HepG2 (cell line): ENCODE measurements around the gene RBM26. TPM values are rescaled to one million over a fixed set of nuclear protein-coding genes. Genes with fewer than 3 reads are reported as not detected.

Source experiments
- ARNT ChIP-seq: fragments of 450-650 bp; IDR thresholded peaks from 2 replicates; pipeline ENCODE4 v1.6.1; 2017
- CBX1 ChIP-seq: IDR thresholded peaks from one replicate; pipeline ENCODE4 v1.6.1; 2016; ENCODE audit warnings: antibody characterized with exemption, low read depth
- CENPBD1 ChIP-seq: sonication (generic); formaldehyde crosslinking; IDR thresholded peaks from 2 replicates; pipeline ENCODE4 v1.8.0; 2022; ENCODE audit warnings: missing genetic modification reagents, low read depth, mild to moderate bottlenecking, borderline replicate concordance
- ELF4 ChIP-seq: sonication (generic); formaldehyde crosslinking; IDR thresholded peaks from 2 replicates; pipeline ENCODE4 v1.5.0; 2020; ENCODE audit warnings: missing genetic modification reagents, mild to moderate bottlenecking, moderate library complexity, borderline replicate concordance
- FOXO4 ChIP-seq: sonication (generic); formaldehyde crosslinking; conservative IDR thresholded peaks from 2 replicates; pipeline ENCODE4 v1.8.1; 2023; ENCODE audit warnings: missing genetic modification reagents
- HNF4G ChIP-seq, 2 experiments: sonication (generic) in 1 of 2; formaldehyde crosslinking in 1 of 2; IDR thresholded peaks; 2 replicates each; pipeline versions ENCODE4 v1.4.0 to v1.6.1; 2011 to 2020; ENCODE audit warnings: borderline replicate concordance in 2 of 2, low read depth in 2 of 2, mild to moderate bottlenecking in 2 of 2, low read length in 1 of 2, missing genetic modification reagents in 1 of 2, moderate library complexity in 1 of 2
- NPAS2 ChIP-seq: sonication (generic); formaldehyde crosslinking; IDR thresholded peaks from 2 replicates; pipeline ENCODE4 v1.8.0; 2022; ENCODE audit warnings: mild to moderate bottlenecking, missing genetic modification reagents, borderline replicate concordance
- SIN3B ChIP-seq: fragments of 150-350 bp; IDR thresholded peaks from 2 replicates; pipeline ENCODE4 v1.6.1; 2014; ENCODE audit warnings: low read length
- U2AF1 ChIP-seq: fragments of 200-400 bp; formaldehyde crosslinking; optimal IDR thresholded peaks from 2 replicates; pipeline ENCODE3; 2017; ENCODE audit warnings: mild to moderate bottlenecking, low read depth, low read length
- ZFAT ChIP-seq: sonication (generic); formaldehyde crosslinking; conservative IDR thresholded peaks from 2 replicates; pipeline ENCODE4 v1.8.1; 2023; ENCODE audit warnings: missing genetic modification reagents, inconsistent platforms
- ZNF251 ChIP-seq: sonication (generic); formaldehyde crosslinking; IDR thresholded peaks from 2 replicates; pipeline ENCODE4 v1.9.0; 2021; ENCODE audit warnings: mild to moderate bottlenecking, missing genetic modification reagents
- ZNF382 ChIP-seq: sonication (generic); formaldehyde crosslinking; IDR thresholded peaks from 2 replicates; pipeline ENCODE4 v1.5.0; 2020; ENCODE audit warnings: missing genetic modification reagents, mild to moderate bottlenecking, borderline replicate concordance
- ZNF558 ChIP-seq: sonication (generic); formaldehyde crosslinking; IDR thresholded peaks from 2 replicates; pipeline ENCODE4 v1.9.0; 2022; ENCODE audit warnings: mild to moderate bottlenecking, missing genetic modification reagents, borderline replicate concordance
- ZNF577 ChIP-seq: sonication (generic); formaldehyde crosslinking; IDR thresholded peaks from 2 replicates; pipeline ENCODE4 v1.4.0; 2020; ENCODE audit warnings: mild to moderate bottlenecking, low read depth, missing genetic modification reagents, borderline replicate concordance
- ZNF713 ChIP-seq: sonication (generic); formaldehyde crosslinking; IDR thresholded peaks from 2 replicates; pipeline ENCODE4 v1.4.0; 2020; ENCODE audit warnings: mild to moderate bottlenecking, missing genetic modification reagents
- ZNF772 ChIP-seq: sonication (generic); formaldehyde crosslinking; IDR thresholded peaks from 2 replicates; pipeline ENCODE4 v1.5.0; 2020; ENCODE audit warnings: mild to moderate bottlenecking, missing genetic modification reagents
- ZNF777 ChIP-seq: sonication (generic); formaldehyde crosslinking; IDR thresholded peaks from 2 replicates; pipeline ENCODE4 v1.4.0; 2020; ENCODE audit warnings: missing genetic modification reagents
- ZSCAN31 ChIP-seq: sonication (generic); formaldehyde crosslinking; IDR thresholded peaks from 2 replicates; pipeline ENCODE4 v1.5.0; 2020; ENCODE audit warnings: low read depth, mild to moderate bottlenecking, missing genetic modification reagents
- polyA plus RNA-seq, 8 experiments: library from polyadenylated mRNA; depleted of rRNA in 3 of 8; stranded (reverse) in 7 of 8; unstranded in 1 of 8; fragments of >200 nt; fragmentation: Illumina TruSeq in 4 of 8; extraction: Trizol in 4 of 8; gene quantifications; 2 replicates each; pipeline versions ENCODE4 v1.2.1 to v1.2.3, GENCODE V29; 2011 to 2016; ENCODE audit warnings: low read depth in 4 of 8, missing spikeins in 1 of 8, mixed read lengths in 1 of 8; ENCODE audit not compliant: insufficient read depth in 1 of 8
- total RNA-seq, 5 experiments: library from RNA; depleted of rRNA; stranded (reverse); fragments of >200 nt; fragmentation: Illumina TruSeq; extraction: Trizol; gene quantifications; 2 replicates each; pipeline ENCODE4 v1.2.3, GENCODE V29; 2016; ENCODE audit warnings: low read depth in 1 of 5
- TF ChIP-seq, protein P1 (sequence below): sonication (generic); formaldehyde crosslinking; IDR thresholded peaks from 2 replicates; pipeline ENCODE4 v1.5.0; 2020; ENCODE audit warnings: missing genetic modification reagents
- TF ChIP-seq, protein P2 (sequence below): sonication (generic); formaldehyde crosslinking; IDR thresholded peaks from 2 replicates; pipeline ENCODE4 v1.9.0; 2022; ENCODE audit warnings: missing genetic modification reagents, mild to moderate bottlenecking, borderline replicate concordance
- TF ChIP-seq, protein P3 (sequence below): sonication (generic); formaldehyde crosslinking; IDR thresholded peaks from 2 replicates; pipeline ENCODE4 v1.4.0; 2020; ENCODE audit warnings: missing genetic modification reagents
- TF ChIP-seq, protein P4 (sequence below): sonication (generic); formaldehyde crosslinking; IDR thresholded peaks from 2 replicates; pipeline ENCODE4 v1.5.1; 2020; ENCODE audit warnings: missing genetic modification reagents, mild to moderate bottlenecking, borderline replicate concordance

RBM26 gene
- total and polyA plus RNA-seq, 2 of the 13 experiments (the other 11 are each of a cell fraction or from before 2014, with no cell fraction given) = 19.4 to 34.4 TPM

DNA sequence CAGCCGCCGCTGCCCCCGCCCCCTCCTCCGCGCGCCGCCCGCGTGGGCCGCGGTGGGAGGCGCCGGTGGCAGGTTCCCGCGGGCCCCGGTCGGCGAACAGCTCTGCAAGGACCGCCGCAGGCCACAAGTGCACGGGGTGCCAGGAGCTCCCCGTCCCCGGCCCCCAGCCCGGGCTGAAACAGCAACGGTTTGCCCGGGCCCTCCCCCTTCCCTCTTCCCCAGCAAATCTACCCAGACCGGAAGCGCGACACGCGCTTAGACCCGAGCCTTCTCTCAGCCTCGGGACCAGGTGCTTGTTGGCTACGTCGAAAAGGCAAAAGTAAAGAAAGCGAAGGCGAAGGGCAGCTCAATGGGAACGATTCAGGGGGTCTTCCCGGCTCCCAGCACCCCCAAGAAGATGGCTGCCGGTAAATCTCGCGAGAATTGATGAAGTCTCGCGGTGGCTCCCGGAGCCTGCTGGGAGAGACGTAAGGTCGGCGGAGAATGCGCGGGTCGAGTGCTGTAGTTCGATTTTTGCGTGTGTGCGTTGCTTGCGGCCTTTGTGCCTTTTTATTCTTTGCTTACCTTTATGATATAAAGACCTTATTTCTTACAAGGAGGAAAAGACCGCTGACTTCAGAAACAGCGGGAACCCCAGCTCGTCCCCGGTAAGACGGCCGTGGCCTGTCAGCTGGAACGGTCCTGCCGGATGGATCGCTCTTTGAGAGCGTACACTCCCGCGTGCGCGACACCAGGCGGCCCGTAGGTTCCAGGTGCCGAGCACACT is at the start of gene RBM26 (continued):
- TF ChIP-seq ZNF772 (CRISPR knock-in tag) (peak; percentile 75; the same call in 1 of the 2 replicates), ZNF251 (0 out of 2 replicates have a peak, but pooled peaks have one; percentile 68), U2AF1 (no peak), NPAS2 (CRISPR knock-in tag) (no peak), ZNF577 (CRISPR knock-in tag) (no peak), ZNF382 (no peak), FOXO4 (CRISPR knock-in tag) (no peak), ELF4 (no peak), HNF4G (IDR thresholded peaks at IDR 0.05; ENCODE audit: borderline replicate concordance, low read depth, low read length) (no peak), HNF4G (CRISPR knock-in tag; IDR thresholded peaks at IDR 0.05; ENCODE audit: borderline replicate concordance, low read depth) (no peak), ZNF713 (CRISPR knock-in tag) (no peak), ARNT (no peak), ZNF558 (CRISPR knock-in tag) (0 out of 2 replicates have a peak, but pooled peaks have one; percentile 15), SIN3B (no peak), CBX1 (no peak), CENPBD1 (CRISPR knock-in tag) (no peak), ZSCAN31 (no peak), ZFAT (CRISPR knock-in tag) (no peak), ZNF777 (CRISPR knock-in tag) (no peak)
- TF ChIP-seq, protein P1, sequence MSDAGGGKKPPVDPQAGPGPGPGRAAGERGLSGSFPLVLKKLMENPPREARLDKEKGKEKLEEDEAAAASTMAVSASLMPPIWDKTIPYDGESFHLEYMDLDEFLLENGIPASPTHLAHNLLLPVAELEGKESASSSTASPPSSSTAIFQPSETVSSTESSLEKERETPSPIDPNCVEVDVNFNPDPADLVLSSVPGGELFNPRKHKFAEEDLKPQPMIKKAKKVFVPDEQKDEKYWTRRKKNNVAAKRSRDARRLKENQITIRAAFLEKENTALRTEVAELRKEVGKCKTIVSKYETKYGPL = no peak
- TF ChIP-seq, protein P2, sequence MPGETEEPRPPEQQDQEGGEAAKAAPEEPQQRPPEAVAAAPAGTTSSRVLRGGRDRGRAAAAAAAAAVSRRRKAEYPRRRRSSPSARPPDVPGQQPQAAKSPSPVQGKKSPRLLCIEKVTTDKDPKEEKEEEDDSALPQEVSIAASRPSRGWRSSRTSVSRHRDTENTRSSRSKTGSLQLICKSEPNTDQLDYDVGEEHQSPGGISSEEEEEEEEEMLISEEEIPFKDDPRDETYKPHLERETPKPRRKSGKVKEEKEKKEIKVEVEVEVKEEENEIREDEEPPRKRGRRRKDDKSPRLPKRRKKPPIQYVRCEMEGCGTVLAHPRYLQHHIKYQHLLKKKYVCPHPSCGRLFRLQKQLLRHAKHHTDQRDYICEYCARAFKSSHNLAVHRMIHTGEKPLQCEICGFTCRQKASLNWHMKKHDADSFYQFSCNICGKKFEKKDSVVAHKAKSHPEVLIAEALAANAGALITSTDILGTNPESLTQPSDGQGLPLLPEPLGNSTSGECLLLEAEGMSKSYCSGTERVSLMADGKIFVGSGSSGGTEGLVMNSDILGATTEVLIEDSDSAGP (CRISPR knock-in tag) = peak; percentile 43; the same call in 1 of the 2 replicates
- TF ChIP-seq, protein P3, sequence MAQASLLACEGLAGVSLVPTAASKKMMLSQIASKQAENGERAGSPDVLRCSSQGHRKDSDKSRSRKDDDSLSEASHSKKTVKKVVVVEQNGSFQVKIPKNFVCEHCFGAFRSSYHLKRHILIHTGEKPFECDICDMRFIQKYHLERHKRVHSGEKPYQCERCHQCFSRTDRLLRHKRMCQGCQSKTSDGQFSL (CRISPR knock-in tag) = peak; percentile 90; the same call in 1 of the 2 replicates
- TF ChIP-seq, protein P4, sequence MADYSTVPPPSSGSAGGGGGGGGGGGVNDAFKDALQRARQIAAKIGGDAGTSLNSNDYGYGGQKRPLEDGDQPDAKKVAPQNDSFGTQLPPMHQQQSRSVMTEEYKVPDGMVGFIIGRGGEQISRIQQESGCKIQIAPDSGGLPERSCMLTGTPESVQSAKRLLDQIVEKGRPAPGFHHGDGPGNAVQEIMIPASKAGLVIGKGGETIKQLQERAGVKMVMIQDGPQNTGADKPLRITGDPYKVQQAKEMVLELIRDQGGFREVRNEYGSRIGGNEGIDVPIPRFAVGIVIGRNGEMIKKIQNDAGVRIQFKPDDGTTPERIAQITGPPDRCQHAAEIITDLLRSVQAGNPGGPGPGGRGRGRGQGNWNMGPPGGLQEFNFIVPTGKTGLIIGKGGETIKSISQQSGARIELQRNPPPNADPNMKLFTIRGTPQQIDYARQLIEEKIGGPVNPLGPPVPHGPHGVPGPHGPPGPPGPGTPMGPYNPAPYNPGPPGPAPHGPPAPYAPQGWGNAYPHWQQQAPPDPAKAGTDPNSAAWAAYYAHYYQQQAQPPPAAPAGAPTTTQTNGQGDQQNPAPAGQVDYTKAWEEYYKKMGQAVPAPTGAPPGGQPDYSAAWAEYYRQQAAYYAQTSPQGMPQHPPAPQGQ (CRISPR knock-in tag) = no peak
